ENCODE data around the gene SH3GL3. TPM values are rescaled to one million over a fixed set of nuclear protein-coding genes. Genes with fewer than 3 reads are reported as not detected.

The SH3GL3 gene
- total and polyA plus RNA-seq, 5 donors = 0.88 to 4.1 (median 2.0) TPM

DNA sequence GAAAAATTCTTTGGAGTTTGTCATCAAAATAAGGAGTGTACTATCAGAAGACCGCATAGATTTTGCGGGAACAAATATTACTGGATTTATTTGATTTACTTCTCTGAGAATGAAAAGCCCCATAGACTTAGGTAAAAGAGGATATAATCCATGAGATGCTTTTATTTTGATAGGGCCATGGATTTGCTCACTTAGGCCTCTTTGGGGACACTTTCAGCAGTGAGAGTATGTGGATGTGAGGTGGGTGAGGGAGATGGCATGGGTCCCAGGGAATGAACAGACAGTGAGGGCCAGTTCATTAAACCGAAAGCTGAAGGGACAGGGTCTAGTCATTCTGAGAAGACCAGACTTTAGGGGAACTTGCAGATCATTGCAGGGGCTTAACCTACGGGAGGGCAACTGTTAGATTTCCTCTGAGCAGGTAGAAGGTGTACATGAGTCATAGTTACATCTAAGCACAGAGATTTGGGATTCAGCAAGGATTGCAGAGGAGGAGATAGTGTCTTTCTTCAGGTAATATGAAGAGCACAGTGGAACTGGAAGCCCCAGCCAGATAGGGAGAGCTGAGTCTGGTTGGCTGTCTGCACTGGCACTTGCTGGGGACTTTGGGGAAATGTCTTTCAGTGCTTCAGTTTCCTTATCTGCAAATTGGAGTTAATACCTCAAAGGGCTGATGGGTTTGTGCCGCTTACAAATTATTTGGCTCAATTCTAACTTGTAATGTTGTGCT, 30.8 kb downstream of the SH3GL3 start:
- Histone ChIP-seq H3K27me3 (ENCODE audit: control insufficient read depth, insufficient read depth) (no peaks in the 10 kb centered on the region), H3K4me3 (ENCODE audit: low read length) (no peak overlapping the region), H3K4me1 (ENCODE audit: control insufficient read depth, insufficient read depth, low read length) (no peaks in the 10 kb centered on the region), H3K9me3 (ENCODE audit: control insufficient read depth, low read length) (no peaks in the 10 kb centered on the region), H3K27ac (ENCODE audit: low read length) (no peak overlapping the region)
- WGBS = 75% methylated on average over 5 of the region's 5 CpGs
- ATAC-seq (no peak), DNase-seq (no peak)
- intact Hi-C loops (cut with DNase I) = no loop called here

DNA sequence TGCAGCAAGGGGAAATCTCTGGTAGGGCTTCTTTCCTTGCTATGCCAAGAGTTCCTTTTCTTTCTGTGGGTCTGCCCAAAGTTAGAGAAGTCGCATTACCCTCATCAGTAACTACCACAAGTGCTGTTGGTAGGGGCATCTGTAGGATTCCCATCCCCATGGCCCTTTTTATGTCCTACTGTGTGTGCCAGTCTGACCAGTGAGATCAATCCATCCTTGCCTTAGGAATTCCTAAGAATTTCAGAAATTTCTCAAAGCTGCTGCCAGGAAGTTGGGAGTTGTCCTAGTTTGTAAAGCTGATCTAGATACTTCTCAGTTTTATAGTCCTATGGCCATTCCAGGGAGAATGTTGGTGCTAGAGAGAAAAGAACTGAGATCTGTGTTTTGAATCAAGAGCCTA, 36.5 kb downstream of the SH3GL3 start:
- no peak overlapping the region for H3K27ac ChIP-seq (ENCODE audit: low read length)
- DNase-seq (no peak), ATAC-seq (no peak)
- H3K9me3 ChIP-seq (ENCODE audit: control insufficient read depth, low read length) = no peaks in the 10 kb centered on the region
- intact Hi-C loops (cut with DNase I) = no loop called here
- H3K4me3 ChIP-seq (ENCODE audit: low read length) = no peak overlapping the region
- 97% methylated on average over 1 of the region's 1 CpG for WGBS
- H3K4me1 ChIP-seq (ENCODE audit: control insufficient read depth, insufficient read depth, low read length) = no peaks in the 10 kb centered on the region
- H3K27me3 ChIP-seq (ENCODE audit: control insufficient read depth, insufficient read depth) = no peaks in the 10 kb centered on the region

DNA sequence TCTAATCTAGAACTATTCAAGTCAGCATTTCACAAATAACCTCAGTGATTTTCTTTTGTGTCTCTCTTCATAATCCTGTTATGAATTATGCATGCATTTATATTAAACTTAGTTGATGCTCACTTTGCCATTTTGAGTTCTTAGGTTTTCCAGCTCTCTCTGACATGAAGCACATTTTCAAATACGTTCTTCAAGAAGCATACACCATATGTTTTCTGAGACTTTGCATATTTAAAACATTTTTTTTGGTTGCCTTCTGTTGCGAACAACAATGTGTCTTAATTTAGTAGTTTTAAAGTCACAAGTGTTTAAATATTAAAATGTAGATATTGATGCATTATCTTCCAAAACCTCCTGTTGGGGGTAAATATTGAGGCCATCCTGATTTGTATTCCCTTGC, 37.5 kb downstream of the SH3GL3 start:
- no peaks in the 10 kb centered on the region for H3K4me1 ChIP-seq (ENCODE audit: control insufficient read depth, insufficient read depth, low read length)
- no peak overlapping the region for H3K27ac ChIP-seq (ENCODE audit: low read length)
- 87% methylated on average over 2 of the region's 2 CpGs for WGBS
- no peak overlapping the region for H3K4me3 ChIP-seq (ENCODE audit: low read length)
- intact Hi-C loops (cut with DNase I) = no loop called here
- peaks cover 2% of the 10 kb centered on the region for H3K27me3 ChIP-seq (ENCODE audit: control insufficient read depth, insufficient read depth)
- ATAC-seq = no peak
- no peak for DNase-seq
- no peaks in the 10 kb centered on the region for H3K9me3 ChIP-seq (ENCODE audit: control insufficient read depth, low read length)

DNA sequence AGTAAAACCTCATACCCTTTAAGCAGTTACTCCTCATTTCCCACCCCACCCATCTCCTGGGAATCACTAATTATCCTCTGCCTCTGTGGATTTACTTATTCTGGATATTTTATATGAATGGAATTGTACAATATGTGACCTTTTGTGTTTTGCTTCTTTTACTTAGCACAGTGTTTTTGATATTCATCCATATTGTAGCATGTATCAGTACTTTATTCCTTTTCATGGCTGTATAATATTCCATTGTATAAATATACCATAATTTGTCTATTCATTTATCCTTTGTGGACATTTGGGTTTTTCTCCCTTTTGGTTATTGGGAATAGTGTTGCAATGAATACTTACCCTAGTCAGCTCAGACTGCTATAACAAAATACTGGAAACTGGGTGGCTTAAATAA, 39.2 kb downstream of the SH3GL3 start:
- Histone ChIP-seq H3K27ac (ENCODE audit: low read length) (no peak overlapping the region), H3K4me1 (ENCODE audit: control insufficient read depth, insufficient read depth, low read length) (no peaks in the 10 kb centered on the region), H3K4me3 (ENCODE audit: low read length) (no peak overlapping the region), H3K9me3 (ENCODE audit: control insufficient read depth, low read length) (no peaks in the 10 kb centered on the region), H3K27me3 (ENCODE audit: control insufficient read depth, insufficient read depth) (peaks cover 2% of the 10 kb centered on the region)
- intact Hi-C loops (cut with DNase I) = no loop called here
- ATAC-seq (no peak), DNase-seq (no peak)

DNA sequence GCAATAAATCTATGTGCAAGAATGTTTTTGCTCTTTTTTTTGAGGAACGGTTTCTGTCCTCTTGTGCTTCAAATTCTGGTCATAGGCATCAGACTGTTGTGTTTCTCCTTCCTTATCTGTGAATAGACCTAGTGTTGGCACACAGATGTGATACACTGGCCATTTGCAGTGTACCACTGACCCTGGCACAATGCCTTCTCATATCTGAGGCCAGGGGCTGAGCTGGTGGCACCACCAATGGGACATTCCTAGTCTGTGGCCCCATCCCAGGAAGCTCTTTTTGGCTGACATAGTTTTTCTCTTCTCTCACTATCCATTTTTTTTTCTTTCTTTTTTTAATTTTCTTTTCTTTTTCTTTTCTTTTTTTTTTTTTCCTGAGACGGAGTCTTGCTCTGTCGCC, 40.4 kb downstream of the SH3GL3 start:
- H3K4me1 ChIP-seq (ENCODE audit: control insufficient read depth, insufficient read depth, low read length) = no peaks in the 10 kb centered on the region
- H3K9me3 ChIP-seq (ENCODE audit: control insufficient read depth, low read length) = no peaks in the 10 kb centered on the region
- ATAC-seq = no peak
- intact Hi-C loops (cut with DNase I) = no loop called here
- WGBS = 84% methylated on average over 3 of the region's 3 CpGs
- no peak overlapping the region for H3K4me3 ChIP-seq (ENCODE audit: low read length)
- H3K27me3 ChIP-seq (ENCODE audit: control insufficient read depth, insufficient read depth) = peaks cover 2% of the 10 kb centered on the region
- no peak overlapping the region for H3K27ac ChIP-seq (ENCODE audit: low read length)
- no peak for DNase-seq

DNA sequence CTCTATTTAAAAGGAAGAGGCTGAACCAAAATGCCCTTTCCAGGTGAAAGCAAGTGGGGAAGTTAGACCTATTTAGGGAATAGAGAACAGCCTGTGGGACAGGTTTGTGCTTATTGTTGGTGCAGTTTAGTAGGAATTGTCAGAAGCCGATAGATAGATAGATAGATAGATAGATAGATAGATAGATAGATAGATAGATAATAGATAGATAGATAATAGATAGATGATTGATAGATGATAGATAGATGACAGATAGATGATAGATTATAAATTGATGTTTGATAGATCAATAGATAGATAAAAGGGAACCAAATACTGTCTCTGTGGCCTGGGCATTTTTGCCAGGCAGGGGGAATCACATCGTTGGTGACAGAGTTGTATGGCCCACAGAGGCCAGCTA, 42.5 kb downstream of the SH3GL3 start:
- Histone ChIP-seq H3K27me3 (ENCODE audit: control insufficient read depth, insufficient read depth) (peaks cover 2% of the 10 kb centered on the region), H3K4me3 (ENCODE audit: low read length) (no peak overlapping the region), H3K27ac (ENCODE audit: low read length) (no peak overlapping the region), H3K9me3 (ENCODE audit: control insufficient read depth, low read length) (no peaks in the 10 kb centered on the region), H3K4me1 (ENCODE audit: control insufficient read depth, insufficient read depth, low read length) (no peaks in the 10 kb centered on the region)
- ATAC-seq (no peak), DNase-seq (no peak)
- 85% methylated on average over 2 of the region's 2 CpGs for WGBS
- intact Hi-C loops (cut with DNase I) = no loop called here

DNA sequence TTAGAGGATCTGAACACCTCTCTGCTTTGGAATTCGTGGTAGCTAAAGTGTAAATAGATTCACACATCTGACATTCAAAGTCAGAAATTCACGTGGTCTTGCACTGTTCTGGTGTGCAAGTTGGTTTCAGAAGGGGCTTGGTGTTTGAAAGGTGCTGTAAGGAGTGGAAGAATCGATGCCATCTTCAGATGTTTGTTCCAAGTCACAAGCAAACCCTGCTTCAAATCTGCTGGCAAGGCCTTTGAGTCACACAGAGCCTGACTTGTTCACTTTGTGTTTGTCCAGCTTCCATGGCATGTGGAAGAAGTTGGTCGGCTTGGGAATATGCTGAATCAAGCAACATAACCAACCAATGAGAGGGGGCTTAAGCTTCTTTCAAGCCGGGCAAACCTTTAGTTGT, 44.3 kb downstream of the SH3GL3 start:
- H3K4me3 ChIP-seq (ENCODE audit: low read length) = no peak overlapping the region
- DNase-seq = no peak
- no peak overlapping the region for H3K27ac ChIP-seq (ENCODE audit: low read length)
- intact Hi-C loops (cut with DNase I) = no loop called here
- H3K4me1 ChIP-seq (ENCODE audit: control insufficient read depth, insufficient read depth, low read length) = no peaks in the 10 kb centered on the region
- WGBS = 69% methylated on average over 5 of the region's 5 CpGs
- no peaks in the 10 kb centered on the region for H3K9me3 ChIP-seq (ENCODE audit: control insufficient read depth, low read length)
- peaks cover 2% of the 10 kb centered on the region for H3K27me3 ChIP-seq (ENCODE audit: control insufficient read depth, insufficient read depth)
- ATAC-seq = no peak

DNA sequence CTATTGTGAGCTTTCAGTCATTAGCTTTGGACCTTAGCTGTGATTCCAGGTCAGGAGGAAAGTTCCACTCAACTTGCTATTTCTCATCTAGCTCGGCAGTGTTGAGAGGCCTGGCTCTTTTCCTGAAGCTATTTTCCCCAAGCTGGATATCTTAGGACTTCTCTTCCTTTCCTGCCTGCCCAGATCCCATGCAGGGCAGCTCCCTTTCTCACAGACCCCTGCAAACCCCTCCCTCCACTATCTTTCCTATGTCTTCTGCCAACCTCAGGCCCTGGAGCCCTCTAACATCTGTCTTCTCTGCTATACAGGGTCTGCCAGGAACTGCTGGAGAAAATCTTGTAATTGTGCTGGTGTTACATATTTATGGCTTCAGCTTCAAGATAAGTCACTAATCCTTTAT, 49.6 kb downstream of the SH3GL3 start:
- H3K27ac ChIP-seq (ENCODE audit: low read length) = no peak overlapping the region
- ATAC-seq (no peak), DNase-seq (no peak)
- no peaks in the 10 kb centered on the region for H3K9me3 ChIP-seq (ENCODE audit: control insufficient read depth, low read length)
- no peaks in the 10 kb centered on the region for H3K27me3 ChIP-seq (ENCODE audit: control insufficient read depth, insufficient read depth)
- 22% methylated on average over 1 of the region's 1 CpG for WGBS
- intact Hi-C loops (cut with DNase I) = no loop called here
- no peaks in the 10 kb centered on the region for H3K4me1 ChIP-seq (ENCODE audit: control insufficient read depth, insufficient read depth, low read length)
- no peak overlapping the region for H3K4me3 ChIP-seq (ENCODE audit: low read length)

DNA sequence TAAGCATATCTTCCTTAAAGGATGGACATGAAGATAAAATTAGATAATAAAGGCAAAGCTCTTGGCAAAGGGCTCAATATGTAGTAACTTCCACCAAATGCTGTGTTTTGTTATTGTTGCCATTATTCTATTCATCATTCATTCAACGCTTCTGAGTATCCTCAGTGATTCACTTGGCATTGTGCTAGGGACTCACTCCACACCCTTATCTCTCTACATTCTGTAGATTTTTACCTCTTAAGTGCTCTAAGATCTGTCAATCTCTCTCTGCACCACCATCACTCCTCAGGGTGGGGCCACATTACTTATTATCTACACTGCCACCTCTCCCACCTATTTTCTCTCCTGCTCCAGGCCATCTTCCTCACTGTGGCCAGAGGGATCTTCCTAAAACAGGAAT, 51.2 kb downstream of the SH3GL3 start:
- WGBS = 74% methylated on average over 1 of the region's 1 CpG
- H3K27me3 ChIP-seq (ENCODE audit: control insufficient read depth, insufficient read depth) = no peaks in the 10 kb centered on the region
- H3K4me3 ChIP-seq (ENCODE audit: low read length) = no peak overlapping the region
- no peak overlapping the region for H3K27ac ChIP-seq (ENCODE audit: low read length)
- no peak for ATAC-seq
- H3K4me1 ChIP-seq (ENCODE audit: control insufficient read depth, insufficient read depth, low read length) = no peaks in the 10 kb centered on the region
- intact Hi-C loops (cut with DNase I) = no loop called here
- H3K9me3 ChIP-seq (ENCODE audit: control insufficient read depth, low read length) = no peaks in the 10 kb centered on the region
- DNase-seq = no peak

DNA sequence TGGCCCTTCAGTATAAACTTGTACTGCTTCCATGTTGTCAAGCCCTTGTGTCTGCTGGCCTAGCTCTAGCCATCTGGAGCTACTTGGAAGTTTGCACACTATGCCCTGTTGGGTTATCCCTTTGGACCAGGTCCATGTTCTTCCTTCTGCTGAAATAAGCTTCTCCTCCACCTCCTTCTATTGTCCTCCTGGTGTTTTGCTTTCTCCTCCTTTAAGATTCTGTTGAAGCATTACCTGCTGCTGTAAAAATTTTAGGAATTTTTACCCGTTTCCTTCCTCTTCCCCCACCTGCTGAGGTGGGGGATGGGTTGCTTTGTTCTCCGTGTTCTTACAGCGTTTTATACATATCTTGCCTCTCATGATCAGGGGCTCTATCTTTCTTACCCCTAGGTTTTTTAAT, 51.7 kb downstream of the SH3GL3 start:
- Histone ChIP-seq H3K9me3 (ENCODE audit: control insufficient read depth, low read length) (no peaks in the 10 kb centered on the region), H3K4me3 (ENCODE audit: low read length) (no peak overlapping the region), H3K27me3 (ENCODE audit: control insufficient read depth, insufficient read depth) (no peaks in the 10 kb centered on the region), H3K4me1 (ENCODE audit: control insufficient read depth, insufficient read depth, low read length) (no peaks in the 10 kb centered on the region), H3K27ac (ENCODE audit: low read length) (no peak overlapping the region)
- 80% methylated on average over 3 of the region's 3 CpGs for WGBS
- DNase-seq = no peak
- intact Hi-C loops (cut with DNase I) = no loop called here
- no peak for ATAC-seq

DNA sequence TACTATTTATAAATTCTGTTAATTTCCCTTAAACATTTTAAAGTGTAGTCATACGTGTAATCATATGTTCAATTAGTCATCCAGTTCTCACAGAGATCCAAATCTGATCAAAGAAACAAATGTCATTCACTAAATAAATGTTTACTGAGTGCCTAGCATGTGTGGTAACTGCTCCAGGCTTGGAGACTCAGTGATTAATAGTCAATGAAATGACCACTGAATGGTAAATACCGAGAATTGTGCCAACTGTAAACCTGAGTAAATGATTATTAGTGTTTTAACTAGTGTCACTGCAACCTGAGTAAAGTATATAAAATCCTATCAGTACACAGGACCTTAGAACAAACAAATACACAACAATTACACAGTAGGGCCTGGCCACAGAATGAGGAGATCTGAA, 52.3 kb downstream of the SH3GL3 start:
- no peak overlapping the region for H3K4me3 ChIP-seq (ENCODE audit: low read length)
- 85% methylated on average over 2 of the region's 2 CpGs for WGBS
- no peaks in the 10 kb centered on the region for H3K27me3 ChIP-seq (ENCODE audit: control insufficient read depth, insufficient read depth)
- no peaks in the 10 kb centered on the region for H3K4me1 ChIP-seq (ENCODE audit: control insufficient read depth, insufficient read depth, low read length)
- no peak overlapping the region for H3K27ac ChIP-seq (ENCODE audit: low read length)
- H3K9me3 ChIP-seq (ENCODE audit: control insufficient read depth, low read length) = no peaks in the 10 kb centered on the region
- intact Hi-C loops (cut with DNase I) = no loop called here
- ATAC-seq (no peak), DNase-seq (no peak)
